Neural crest cell (in vitro differentiated cells): ENCODE measurements around the gene ARL8A. TPM values are rescaled to one million over a fixed set of nuclear protein-coding genes. Genes with fewer than 3 reads are reported as not detected.

ENCODE experiments used
- DNase-seq: peaks from one replicate; pipeline ENCODE4 v3.0.0; 2021; ENCODE audit warnings: low read depth, mixed read lengths, low spot score
- H3K27ac Mint-ChIP-seq: one replicate; pipeline ENCODE4 v1.8.0; 2021; ENCODE audit warnings: mild to moderate bottlenecking, mixed read lengths; ENCODE audit not compliant: unreplicated experiment
- H3K27me3 Mint-ChIP-seq: 2 replicates; pipeline ENCODE4 v1.8.0; 2021; ENCODE audit warnings: low read depth, mild to moderate bottlenecking, mixed read lengths
- H3K36me3 Mint-ChIP-seq: 2 replicates; pipeline ENCODE4 v1.8.0; 2021; ENCODE audit warnings: low read depth, mild to moderate bottlenecking, mixed read lengths
- H3K4me1 Mint-ChIP-seq: 2 replicates; pipeline ENCODE4 v1.8.0; 2021; ENCODE audit warnings: mixed read lengths
- H3K4me3 Mint-ChIP-seq: one replicate; pipeline ENCODE4 v1.8.0; 2021; ENCODE audit warnings: mild to moderate bottlenecking, mixed read lengths
- H3K9me3 Mint-ChIP-seq: 2 replicates; pipeline ENCODE4 v1.8.0; 2021; ENCODE audit warnings: mixed read lengths
- CTCF ChIP-seq: fragments of 200-600 bp; sonication (generic); conservative IDR thresholded peaks from 2 replicates; pipeline ENCODE4 v1.5.0; 2021; ENCODE audit warnings: antibody characterized with exemption, mild to moderate bottlenecking
- total RNA-seq: library from RNA; stranded (reverse); gene quantifications from 2 replicates; pipeline ENCODE4 v1.2.1, GENCODE V29; 2021

Gene ARL8A
- total RNA-seq, 1 donor from 2014 or later: 50.9 TPM

DNA sequence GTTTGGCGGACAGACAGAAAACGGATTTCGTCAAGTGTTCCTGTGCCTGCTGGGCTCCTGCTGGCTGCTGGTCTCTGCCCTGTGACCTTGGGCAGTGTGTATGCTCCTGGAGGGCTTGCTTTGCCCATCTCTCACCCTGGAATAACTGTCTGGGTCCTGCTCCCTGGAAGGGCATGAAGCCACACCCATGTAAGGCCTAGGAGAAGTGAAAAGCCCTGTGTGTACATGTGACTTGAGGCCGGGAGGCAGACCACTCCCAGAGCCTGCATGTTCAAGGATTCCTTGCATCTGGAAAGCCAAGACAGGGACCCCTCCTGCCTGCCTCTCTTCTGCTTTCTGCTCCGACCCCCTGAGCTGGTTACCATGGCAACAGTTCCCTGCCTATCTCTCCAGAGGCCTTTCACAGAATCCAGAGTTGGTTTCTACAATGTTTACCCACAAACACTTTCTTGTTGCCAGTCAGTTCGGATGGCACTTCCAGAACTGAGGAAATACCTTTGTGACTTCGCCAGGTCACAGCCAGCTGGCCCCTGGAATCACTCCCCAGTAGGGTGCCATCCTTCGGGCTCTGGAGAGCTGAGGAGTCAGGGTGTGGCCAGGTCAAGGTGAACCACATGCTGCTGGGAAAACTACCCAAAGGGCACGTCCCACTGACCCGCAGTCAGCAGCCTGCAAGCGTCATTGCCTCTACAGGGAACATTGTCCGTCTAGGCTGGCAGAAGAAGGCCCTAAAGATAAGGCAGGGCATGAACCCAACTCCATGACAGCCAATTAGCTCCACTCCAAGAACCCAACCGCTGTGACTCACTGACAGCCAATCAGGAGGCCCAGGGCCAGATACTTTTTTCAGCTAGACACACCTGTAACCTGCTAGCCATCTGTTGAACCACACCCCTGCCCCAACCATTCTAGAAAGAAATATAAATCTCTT, 36.5 kb downstream of the ARL8A start:
- no peaks in the 10 kb centered on the region for H3K36me3 Mint-ChIP-seq
- peaks cover 20% of the 10 kb centered on the region for H3K4me1 Mint-ChIP-seq
- no peak for TF ChIP-seq CTCF
- no peak overlapping the region for H3K27ac Mint-ChIP-seq
- H3K9me3 Mint-ChIP-seq: no peaks in the 10 kb centered on the region
- H3K27me3 Mint-ChIP-seq: no peaks in the 10 kb centered on the region
- no peak overlapping the region for H3K4me3 Mint-ChIP-seq
- no peak for DNase-seq

GRCh38 chr1:202107321-202107761, 37.2 kb downstream of the ARL8A start:
- no peak overlapping the region for H3K4me3 Mint-ChIP-seq
- H3K27ac Mint-ChIP-seq: no peak overlapping the region
- no peak for DNase-seq
- no peaks in the 10 kb centered on the region for H3K36me3 Mint-ChIP-seq
- no peaks in the 10 kb centered on the region for H3K27me3 Mint-ChIP-seq
- TF ChIP-seq CTCF: no peak
- H3K9me3 Mint-ChIP-seq: no peaks in the 10 kb centered on the region
- H3K4me1 Mint-ChIP-seq: peaks cover 17% of the 10 kb centered on the region

GRCh38 chr1:202106340-202107254, 37.9 kb downstream of the ARL8A start:
- H3K4me3 Mint-ChIP-seq: no peak overlapping the region
- no peaks in the 10 kb centered on the region for H3K36me3 Mint-ChIP-seq
- no peak overlapping the region for H3K27ac Mint-ChIP-seq
- no peaks in the 10 kb centered on the region for H3K9me3 Mint-ChIP-seq
- TF ChIP-seq CTCF: no peak
- H3K4me1 Mint-ChIP-seq: peaks cover 18% of the 10 kb centered on the region
- H3K27me3 Mint-ChIP-seq: no peaks in the 10 kb centered on the region
- no peak for DNase-seq

DNA sequence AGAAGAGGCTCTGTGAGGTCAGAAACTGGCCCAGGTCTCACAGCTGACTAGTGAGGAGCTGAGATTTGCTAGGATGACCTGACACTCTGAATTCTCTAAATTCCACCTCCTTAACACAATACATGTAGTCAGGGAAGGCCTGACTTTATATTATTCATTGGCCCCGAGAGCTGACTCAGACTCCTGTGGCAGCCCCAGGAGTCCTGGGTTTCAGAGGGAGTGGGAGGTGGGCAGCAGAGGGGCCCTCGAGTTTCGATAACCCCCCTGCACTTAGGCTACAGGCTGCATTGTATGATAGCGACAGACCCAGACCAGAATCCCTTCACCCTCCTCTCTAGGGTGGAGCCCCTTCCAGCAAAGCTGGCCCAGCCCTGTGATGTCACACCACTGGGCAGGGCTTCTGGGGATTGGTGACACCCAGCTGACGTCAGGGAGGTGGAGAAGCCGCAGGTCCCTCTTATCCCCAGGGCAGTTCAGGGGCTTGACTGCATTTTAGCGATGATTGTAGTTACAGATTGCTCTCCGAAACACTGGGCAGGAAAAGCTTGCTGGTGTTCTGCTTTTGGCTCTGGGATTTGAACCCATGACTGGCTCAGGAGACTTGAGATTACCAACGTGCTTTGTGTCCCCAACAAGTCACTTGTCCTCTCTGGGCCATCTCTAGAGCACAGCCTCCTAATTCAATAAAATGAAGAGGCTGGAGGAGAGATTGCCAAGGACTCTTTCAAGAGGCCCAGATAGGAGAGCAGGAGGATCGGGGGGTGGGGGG, 38.8 kb downstream of the ARL8A start:
- no peak overlapping the region for H3K4me3 Mint-ChIP-seq
- no peaks in the 10 kb centered on the region for H3K9me3 Mint-ChIP-seq
- H3K27ac Mint-ChIP-seq: peak overlapping the region; percentile 78
- no peak for TF ChIP-seq CTCF
- no peaks in the 10 kb centered on the region for H3K27me3 Mint-ChIP-seq
- no peaks in the 10 kb centered on the region for H3K36me3 Mint-ChIP-seq
- peaks cover 21% of the 10 kb centered on the region for H3K4me1 Mint-ChIP-seq
- DNase-seq: peak; percentile 33

DNA sequence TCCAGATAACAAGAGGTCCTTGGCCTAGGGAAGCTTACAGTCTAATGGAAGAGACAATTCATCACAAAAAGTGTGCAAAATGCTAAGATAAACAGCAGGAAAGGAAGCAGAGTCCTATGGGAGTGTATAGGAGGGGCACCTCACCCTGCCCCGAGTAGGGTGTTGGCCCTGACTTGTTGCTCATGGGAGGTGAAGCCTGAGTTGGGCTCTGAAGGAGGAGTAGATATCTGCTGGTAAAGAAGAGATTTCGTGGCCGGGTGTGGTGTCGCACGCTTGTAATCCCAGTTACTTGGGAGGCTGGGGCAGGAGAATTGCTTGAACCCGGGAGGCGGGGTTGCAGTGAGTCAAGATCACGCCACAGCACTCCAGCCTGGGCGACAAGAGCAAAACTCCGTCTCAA, 40.5 kb downstream of the ARL8A start:
- peaks cover 21% of the 10 kb centered on the region for H3K4me1 Mint-ChIP-seq
- H3K27me3 Mint-ChIP-seq: no peaks in the 10 kb centered on the region
- H3K9me3 Mint-ChIP-seq: no peaks in the 10 kb centered on the region
- H3K4me3 Mint-ChIP-seq: no peak overlapping the region
- no peak for DNase-seq
- H3K36me3 Mint-ChIP-seq: no peaks in the 10 kb centered on the region
- no peak overlapping the region for H3K27ac Mint-ChIP-seq
- no peak for TF ChIP-seq CTCF
